HepG2 (cell line): ENCODE results near the gene LYST. TPM values are rescaled to one million over a fixed set of nuclear protein-coding genes. Genes with fewer than 3 reads are reported as not detected.

Experiments
- ATF7 ChIP-seq, 2 experiments: fragments of 450-650 bp in 1 of 2; sonication (generic) in 1 of 2; formaldehyde crosslinking in 1 of 2; IDR thresholded peaks; 2 replicates each; pipeline versions ENCODE4 v1.4.0 to v1.6.1; 2016 to 2020; ENCODE audit warnings: antibody characterized with exemption in 1 of 2, mild to moderate bottlenecking in 1 of 2, missing genetic modification reagents in 1 of 2
- BCL6 ChIP-seq: IDR thresholded peaks from 2 replicates; pipeline ENCODE4 v1.6.1; 2016; ENCODE audit warnings: missing genetic modification reagents, missing compliant biosample characterization
- BHLHE40 ChIP-seq: IDR thresholded peaks from 2 replicates; pipeline ENCODE4 v1.6.1; 2011; ENCODE audit warnings: low read length, improper control_type of control experiment
- FOXP1 ChIP-seq, 2 experiments: fragments of 450-650 bp in 1 of 2; IDR thresholded peaks; 2 replicates each; pipeline ENCODE4 v1.6.1; 2017 to 2018; ENCODE audit warnings: antibody characterized with exemption in 1 of 2
- HDAC1 ChIP-seq: sonication (generic); formaldehyde crosslinking; IDR thresholded peaks from 2 replicates; pipeline ENCODE4 v1.5.1; 2020; ENCODE audit warnings: mild to moderate bottlenecking, missing genetic modification reagents
- HHEX ChIP-seq: IDR thresholded peaks from 2 replicates; pipeline ENCODE4 v1.6.1; 2016; ENCODE audit warnings: control low read depth
- HNRNPH1 ChIP-seq: fragments of 200-400 bp; formaldehyde crosslinking; optimal IDR thresholded peaks from 2 replicates; pipeline ENCODE3; 2017; ENCODE audit warnings: mild to moderate bottlenecking, low read depth, low read length
- HOXD1 ChIP-seq: sonication (generic); formaldehyde crosslinking; IDR thresholded peaks from 2 replicates; pipeline ENCODE4 v1.5.0; 2020; ENCODE audit warnings: missing genetic modification reagents
- MAFK ChIP-seq, 2 experiments: IDR thresholded peaks in 1 of 2; conservative IDR thresholded peaks in 1 of 2; 2 replicates each; pipeline ENCODE4 v1.6.1; 2011; ENCODE audit warnings: improper control_type of control experiment in 2 of 2, low read length in 2 of 2
- PTBP1 ChIP-seq: fragments of 200-400 bp; formaldehyde crosslinking; IDR thresholded peaks from 2 replicates; pipeline ENCODE4 v1.6.1; 2018; ENCODE audit warnings: low read length, low read depth; ENCODE audit not compliant: poor library complexity, severe bottlenecking
- ZNF17 ChIP-seq: sonication (generic); formaldehyde crosslinking; IDR thresholded peaks from 2 replicates; pipeline ENCODE4 v1.5.0; 2020; ENCODE audit warnings: mild to moderate bottlenecking, missing genetic modification reagents
- ZNF232 ChIP-seq: sonication (generic); formaldehyde crosslinking; IDR thresholded peaks from 2 replicates; pipeline ENCODE4 v1.4.0; 2020; ENCODE audit warnings: missing genetic modification reagents, borderline replicate concordance
- ZNF605 ChIP-seq: sonication (generic); formaldehyde crosslinking; IDR thresholded peaks from 2 replicates; pipeline ENCODE4 v1.8.0; 2022; ENCODE audit warnings: mild to moderate bottlenecking, missing genetic modification reagents
- ZNF749 ChIP-seq: sonication (generic); formaldehyde crosslinking; IDR thresholded peaks from 2 replicates; pipeline ENCODE4 v1.8.0; 2022; ENCODE audit warnings: mild to moderate bottlenecking, missing genetic modification reagents, moderate library complexity, borderline replicate concordance
- ZSCAN30 ChIP-seq: sonication (generic); formaldehyde crosslinking; IDR thresholded peaks from 2 replicates; pipeline ENCODE4 v1.5.0; 2020; ENCODE audit warnings: mild to moderate bottlenecking, missing genetic modification reagents
- ZSCAN31 ChIP-seq: sonication (generic); formaldehyde crosslinking; IDR thresholded peaks from 2 replicates; pipeline ENCODE4 v1.5.0; 2020; ENCODE audit warnings: low read depth, mild to moderate bottlenecking, missing genetic modification reagents
- polyA plus RNA-seq, 8 experiments: library from polyadenylated mRNA; depleted of rRNA in 3 of 8; stranded (reverse) in 7 of 8; unstranded in 1 of 8; fragments of >200 nt; fragmentation: Illumina TruSeq in 4 of 8; extraction: Trizol in 4 of 8; gene quantifications; 2 replicates each; pipeline versions ENCODE4 v1.2.1 to v1.2.3, GENCODE V29; 2011 to 2016; ENCODE audit warnings: low read depth in 4 of 8, missing spikeins in 1 of 8, mixed read lengths in 1 of 8; ENCODE audit not compliant: insufficient read depth in 1 of 8
- total RNA-seq, 5 experiments: library from RNA; depleted of rRNA; stranded (reverse); fragments of >200 nt; fragmentation: Illumina TruSeq; extraction: Trizol; gene quantifications; 2 replicates each; pipeline ENCODE4 v1.2.3, GENCODE V29; 2016; ENCODE audit warnings: low read depth in 1 of 5
- TF ChIP-seq, protein P1 (sequence below): sonication (generic); formaldehyde crosslinking; IDR thresholded peaks from 2 replicates; pipeline ENCODE4 v1.4.0; 2020; ENCODE audit warnings: missing genetic modification reagents, borderline replicate concordance
- TF ChIP-seq, protein P2 (sequence below): sonication (generic); formaldehyde crosslinking; IDR thresholded peaks from 2 replicates; pipeline ENCODE4 v1.9.0; 2021; ENCODE audit warnings: missing genetic modification reagents, borderline replicate concordance
- TF ChIP-seq, protein P3 (sequence below): sonication (generic); formaldehyde crosslinking; IDR thresholded peaks from 2 replicates; pipeline ENCODE4 v1.8.1; 2023; ENCODE audit warnings: mild to moderate bottlenecking, inconsistent platforms, moderate library complexity, missing genetic modification reagents, borderline replicate concordance

Gene LYST
- total and polyA plus RNA-seq, 2 of the 13 experiments (the other 11 are each of a cell fraction or from before 2014, with no cell fraction given) = 0.91 to 2.5 TPM

DNA sequence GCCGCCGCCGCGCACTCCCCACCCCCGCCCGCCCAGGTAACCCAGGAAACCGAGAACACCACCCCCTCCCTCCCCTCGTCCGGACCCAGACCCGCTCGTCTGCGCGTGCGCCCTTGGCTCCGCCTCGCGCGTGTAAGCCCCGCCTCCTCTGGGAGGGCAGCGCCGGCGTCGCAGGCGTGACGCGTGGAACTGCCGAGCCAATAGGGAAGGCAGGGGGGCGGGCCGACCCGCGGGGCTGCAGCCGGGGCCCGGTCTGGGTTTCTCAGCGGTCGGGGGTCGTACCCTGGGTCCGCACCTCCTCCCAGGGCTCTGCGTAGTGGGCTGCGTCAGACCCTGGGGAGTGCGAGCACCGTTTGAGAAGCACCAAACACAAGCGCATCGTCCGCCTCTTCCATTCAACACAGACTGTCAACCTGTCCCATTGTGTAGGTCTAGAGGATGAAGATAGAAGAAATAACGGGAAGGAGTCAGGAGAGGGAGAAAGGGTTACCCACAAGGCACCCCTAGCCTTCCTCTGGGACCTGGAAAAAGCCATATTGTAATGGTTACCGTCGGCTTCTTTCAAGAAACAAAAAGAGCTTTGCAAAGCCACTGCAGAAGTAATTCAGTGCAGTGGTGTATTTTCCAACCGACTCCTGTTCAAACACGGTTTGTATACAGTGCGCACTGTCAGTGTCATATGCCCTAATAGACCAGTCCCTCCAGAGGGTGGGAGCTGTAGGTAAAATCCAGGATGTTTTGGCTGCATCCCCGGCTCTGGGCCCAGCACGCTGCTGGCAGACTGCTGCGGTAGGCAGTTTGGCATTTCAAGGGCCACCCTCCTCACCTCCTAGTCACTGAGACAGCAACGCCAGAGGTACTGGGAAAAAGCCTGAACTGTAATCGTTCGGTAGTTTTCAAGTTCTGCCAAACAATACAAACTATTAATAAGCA lies 473 bp upstream of the LYST start (continued):
- TF ChIP-seq PTBP1 (no peak), ZNF605 (no peak), ZNF17 (CRISPR knock-in tag) (no peak), HHEX (no peak), HNRNPH1 (no peak), MAFK (conservative IDR thresholded peaks at IDR 0.05 in 1 of 2, IDR thresholded peaks at IDR 0.05 in 1 of 2; ENCODE audit: low read length in 2 of 2) (no peak), BCL6 (CRISPR knock-in tag) (no peak), ZNF232 (CRISPR knock-in tag) (no peak), ZNF749 (CRISPR knock-in tag) (no peak), FOXP1 (IDR thresholded peaks at IDR 0.05) (no peak), FOXP1 (CRISPR knock-in tag; IDR thresholded peaks at IDR 0.05) (no peak), ZSCAN31 (no peak), BHLHE40 (no peak), ATF7 (IDR thresholded peaks at IDR 0.05) (no peak), ATF7 (CRISPR knock-in tag; IDR thresholded peaks at IDR 0.05) (no peak), HOXD1 (CRISPR knock-in tag) (no peak), ZSCAN30 (CRISPR knock-in tag) (no peak), HDAC1 (no peak)
- TF ChIP-seq, protein P1, sequence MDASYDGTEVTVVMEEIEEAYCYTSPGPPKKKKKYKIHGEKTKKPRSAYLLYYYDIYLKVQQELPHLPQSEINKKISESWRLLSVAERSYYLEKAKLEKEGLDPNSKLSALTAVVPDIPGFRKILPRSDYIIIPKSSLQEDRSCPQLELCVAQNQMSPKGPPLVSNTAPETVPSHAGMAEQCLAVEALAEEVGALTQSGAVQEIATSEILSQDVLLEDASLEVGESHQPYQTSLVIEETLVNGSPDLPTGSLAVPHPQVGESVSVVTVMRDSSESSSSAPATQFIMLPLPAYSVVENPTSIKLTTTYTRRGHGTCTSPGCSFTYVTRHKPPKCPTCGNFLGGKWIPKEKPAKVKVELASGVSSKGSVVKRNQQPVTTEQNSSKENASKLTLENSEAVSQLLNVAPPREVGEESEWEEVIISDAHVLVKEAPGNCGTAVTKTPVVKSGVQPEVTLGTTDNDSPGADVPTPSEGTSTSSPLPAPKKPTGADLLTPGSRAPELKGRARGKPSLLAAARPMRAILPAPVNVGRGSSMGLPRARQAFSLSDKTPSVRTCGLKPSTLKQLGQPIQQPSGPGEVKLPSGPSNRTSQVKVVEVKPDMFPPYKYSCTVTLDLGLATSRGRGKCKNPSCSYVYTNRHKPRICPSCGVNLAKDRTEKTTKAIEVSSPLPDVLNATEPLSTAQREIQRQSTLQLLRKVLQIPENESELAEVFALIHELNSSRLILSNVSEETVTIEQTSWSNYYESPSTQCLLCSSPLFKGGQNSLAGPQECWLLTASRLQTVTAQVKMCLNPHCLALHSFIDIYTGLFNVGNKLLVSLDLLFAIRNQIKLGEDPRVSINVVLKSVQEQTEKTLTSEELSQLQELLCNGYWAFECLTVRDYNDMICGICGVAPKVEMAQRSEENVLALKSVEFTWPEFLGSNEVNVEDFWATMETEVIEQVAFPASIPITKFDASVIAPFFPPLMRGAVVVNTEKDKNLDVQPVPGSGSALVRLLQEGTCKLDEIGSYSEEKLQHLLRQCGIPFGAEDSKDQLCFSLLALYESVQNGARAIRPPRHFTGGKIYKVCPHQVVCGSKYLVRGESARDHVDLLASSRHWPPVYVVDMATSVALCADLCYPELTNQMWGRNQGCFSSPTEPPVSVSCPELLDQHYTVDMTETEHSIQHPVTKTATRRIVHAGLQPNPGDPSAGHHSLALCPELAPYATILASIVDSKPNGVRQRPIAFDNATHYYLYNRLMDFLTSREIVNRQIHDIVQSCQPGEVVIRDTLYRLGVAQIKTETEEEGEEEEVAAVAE (CRISPR knock-in tag) = no peak
- TF ChIP-seq, protein P2, sequence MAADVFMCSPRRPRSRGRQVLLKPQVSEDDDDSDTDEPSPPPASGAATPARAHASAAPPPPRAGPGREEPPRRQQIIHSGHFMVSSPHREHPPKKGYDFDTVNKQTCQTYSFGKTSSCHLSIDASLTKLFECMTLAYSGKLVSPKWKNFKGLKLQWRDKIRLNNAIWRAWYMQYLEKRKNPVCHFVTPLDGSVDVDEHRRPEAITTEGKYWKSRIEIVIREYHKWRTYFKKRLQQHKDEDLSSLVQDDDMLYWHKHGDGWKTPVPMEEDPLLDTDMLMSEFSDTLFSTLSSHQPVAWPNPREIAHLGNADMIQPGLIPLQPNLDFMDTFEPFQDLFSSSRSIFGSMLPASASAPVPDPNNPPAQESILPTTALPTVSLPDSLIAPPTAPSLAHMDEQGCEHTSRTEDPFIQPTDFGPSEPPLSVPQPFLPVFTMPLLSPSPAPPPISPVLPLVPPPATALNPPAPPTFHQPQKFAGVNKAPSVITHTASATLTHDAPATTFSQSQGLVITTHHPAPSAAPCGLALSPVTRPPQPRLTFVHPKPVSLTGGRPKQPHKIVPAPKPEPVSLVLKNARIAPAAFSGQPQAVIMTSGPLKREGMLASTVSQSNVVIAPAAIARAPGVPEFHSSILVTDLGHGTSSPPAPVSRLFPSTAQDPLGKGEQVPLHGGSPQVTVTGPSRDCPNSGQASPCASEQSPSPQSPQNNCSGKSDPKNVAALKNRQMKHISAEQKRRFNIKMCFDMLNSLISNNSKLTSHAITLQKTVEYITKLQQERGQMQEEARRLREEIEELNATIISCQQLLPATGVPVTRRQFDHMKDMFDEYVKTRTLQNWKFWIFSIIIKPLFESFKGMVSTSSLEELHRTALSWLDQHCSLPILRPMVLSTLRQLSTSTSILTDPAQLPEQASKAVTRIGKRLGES = no peak
- TF ChIP-seq, protein P3, sequence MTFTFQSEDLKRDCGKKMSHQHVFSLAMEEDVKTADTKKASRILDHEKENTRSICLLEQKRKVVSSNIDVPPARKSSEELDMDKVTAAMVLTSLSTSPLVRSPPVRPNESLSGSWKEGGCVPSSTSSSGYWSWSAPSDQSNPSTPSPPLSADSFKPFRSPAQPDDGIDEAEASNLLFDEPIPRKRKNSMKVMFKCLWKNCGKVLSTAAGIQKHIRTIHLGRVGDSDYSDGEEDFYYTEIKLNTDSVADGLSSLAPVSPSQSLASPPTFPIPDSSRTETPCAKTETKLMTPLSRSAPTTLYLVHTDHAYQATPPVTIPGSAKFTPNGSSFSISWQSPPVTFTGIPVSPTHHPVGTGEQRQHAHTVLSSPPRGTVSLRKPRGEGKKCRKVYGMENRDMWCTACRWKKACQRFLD = no peak
